ENCODE results near the gene TSPOAP1.

TSPOAP1 gene

GRCh38 chr17:58339755-58340404, 11.3 kb upstream of the TSPOAP1 start:
- DNase-seq, result no peak

DNA sequence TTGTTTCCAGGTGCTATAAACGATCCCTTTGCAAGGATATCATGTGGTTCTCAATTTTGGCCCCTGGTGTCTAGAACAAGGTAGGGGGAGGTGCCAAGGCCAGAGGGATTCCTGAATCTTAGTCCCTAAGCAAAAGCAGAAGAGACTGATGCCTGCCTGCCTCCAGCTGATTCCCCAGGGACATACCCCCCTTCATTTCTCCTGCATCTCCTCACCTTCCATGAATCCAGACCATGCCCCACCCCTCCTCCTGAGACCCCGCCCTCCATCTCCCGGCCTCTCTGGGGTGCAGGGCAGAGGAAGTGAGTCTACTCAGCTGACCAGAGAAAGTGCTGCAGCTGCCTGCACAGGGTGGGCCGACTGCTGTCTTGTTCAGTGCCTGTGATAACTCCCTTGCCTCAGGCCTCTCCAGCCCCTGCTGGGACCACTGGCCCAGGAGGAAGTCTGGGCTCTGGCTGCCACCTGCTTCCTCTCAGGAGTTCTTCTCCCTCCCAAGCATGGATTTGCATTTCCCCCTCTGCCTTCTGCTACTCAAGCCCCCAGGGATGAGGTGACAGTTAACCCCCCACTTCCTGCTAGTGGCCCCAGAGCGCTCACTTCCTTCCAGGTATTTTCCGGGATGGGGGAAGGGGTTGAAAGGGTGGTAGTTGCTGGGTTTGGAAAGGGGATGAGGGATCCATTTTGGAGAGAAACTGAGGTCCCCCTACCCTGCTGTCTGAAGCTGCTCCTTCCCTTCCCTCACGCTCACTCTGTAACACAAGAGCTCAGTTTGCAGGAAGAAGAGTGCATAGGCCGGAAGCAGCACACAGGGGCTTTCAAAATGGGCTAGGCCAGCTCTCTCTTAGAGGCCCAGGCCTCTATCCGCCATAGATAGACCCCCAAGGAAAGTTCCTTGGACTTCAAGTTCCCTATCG, 10.5 kb upstream of the TSPOAP1 start:
- DNase-seq, result peak; percentile 65

GRCh38 chr17:58338454-58338840, 9.9 kb upstream of the TSPOAP1 start:
- no peak for DNase-seq

DNA sequence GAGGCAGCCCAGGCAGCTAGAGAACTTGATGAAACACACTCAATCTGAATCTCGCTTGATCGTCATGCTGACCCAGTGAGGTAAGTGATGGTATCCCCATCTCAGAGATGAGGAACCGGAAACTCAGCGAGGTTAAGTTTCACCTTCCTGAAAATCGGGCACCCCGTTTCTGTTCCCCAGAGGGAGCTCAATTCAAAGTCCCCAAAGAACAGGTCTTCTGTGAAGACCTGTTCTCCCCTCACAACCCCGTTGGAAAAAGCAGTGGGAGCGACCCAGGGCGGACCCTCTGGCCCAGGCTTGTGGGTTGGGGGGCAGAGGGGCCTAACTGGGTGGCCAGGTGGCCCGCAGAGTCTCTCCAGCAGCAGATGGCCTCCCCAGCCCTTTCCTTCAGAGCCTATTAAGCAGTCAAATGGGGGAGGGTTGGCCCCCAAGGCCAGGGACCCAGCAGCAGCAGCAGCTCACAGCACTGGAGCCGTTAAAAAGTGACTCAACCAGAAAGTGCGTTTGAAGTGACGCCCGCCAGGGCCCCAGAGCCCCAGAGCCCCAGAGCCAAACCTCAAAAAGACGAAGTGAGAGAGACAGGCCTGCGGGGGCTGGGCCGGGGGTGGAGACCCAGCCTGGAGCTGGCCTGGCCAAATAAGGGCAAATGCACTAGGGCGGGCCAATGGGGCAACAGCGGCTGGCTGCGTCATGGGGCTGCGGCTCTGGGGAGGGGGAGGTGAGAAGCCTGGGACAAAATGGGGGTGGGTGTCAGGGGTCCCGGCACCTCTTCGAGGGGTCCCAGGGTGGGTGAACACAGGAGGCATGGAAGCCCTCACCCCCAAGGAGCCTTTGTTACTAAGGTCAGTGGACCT, 9.2 kb upstream of the TSPOAP1 start:
- peak; percentile 38 for DNase-seq

GRCh38 chr17:58337210-58337599, 8.6 kb upstream of the TSPOAP1 start:
- DNase-seq, result no peak

GRCh38 chr17:58336456-58337209, 8.0 kb upstream of the TSPOAP1 start:
- no peak for DNase-seq

DNA sequence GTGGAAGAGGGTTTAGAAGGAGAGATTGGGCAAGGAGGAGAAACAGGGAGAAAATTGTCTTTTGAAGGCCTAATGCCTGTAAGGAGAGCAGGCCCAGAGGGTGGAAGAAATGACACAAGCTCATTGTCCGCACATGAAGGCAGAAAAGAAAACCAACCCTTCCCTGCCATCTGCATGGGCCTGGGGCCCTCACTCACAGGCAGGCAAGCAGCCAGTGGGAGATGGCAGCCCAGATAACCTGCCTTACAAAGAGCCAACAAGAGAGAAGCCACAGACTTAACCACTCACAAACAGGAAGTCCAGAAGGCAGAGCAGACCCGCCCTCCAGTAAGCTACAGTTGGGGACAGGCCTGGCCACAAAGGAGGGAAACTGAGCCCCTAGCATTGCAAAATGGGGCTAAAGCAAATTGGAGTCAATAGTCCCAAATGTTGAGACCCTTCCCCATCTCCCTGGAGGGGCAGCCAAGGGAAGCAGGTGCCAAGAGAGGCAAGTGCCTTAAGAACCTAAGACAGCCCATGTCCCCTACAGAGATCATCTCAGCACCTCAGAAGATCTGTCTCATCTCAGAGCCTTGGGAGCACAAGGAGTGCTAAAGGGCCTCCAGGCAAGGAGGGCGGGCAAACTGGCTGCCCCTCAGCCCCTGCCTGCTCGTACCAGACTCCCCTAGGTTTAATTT, 7.3 kb upstream of the TSPOAP1 start:
- DNase-seq, result no peak

GRCh38 chr17:58335061-58335731, 6.6 kb upstream of the TSPOAP1 start:
- no peak for DNase-seq

GRCh38 chr17:58334661-58335060, 6.1 kb upstream of the TSPOAP1 start:
- no peak for DNase-seq

- DNase-seq, result no peak
Observed at GRCh38 chr17:58334256-58334655, 5.7 kb upstream of the TSPOAP1 start.

DNA sequence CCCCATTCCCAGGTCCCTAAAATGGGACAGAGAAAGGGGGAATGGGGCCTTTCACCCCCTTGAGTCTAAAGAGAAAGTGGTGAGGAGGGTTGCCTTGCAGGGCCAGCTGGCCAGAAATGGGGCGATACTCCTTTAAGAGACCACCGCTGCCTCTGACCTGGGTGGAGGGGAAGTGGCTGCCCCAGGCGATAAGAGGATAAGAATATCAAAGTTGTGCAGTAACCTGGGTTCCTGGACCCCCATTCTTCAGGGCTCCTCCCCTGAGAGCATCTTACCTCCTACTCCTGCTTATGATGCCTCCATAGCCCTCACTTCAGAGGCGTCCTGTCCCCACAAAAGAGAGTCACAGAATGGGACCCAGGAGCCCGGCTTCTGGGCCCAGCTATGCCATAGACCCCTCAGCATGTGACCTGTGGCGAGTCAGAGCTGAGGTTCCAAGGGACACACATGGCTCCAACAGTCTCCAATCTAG, 5.2 kb upstream of the TSPOAP1 start:
- no peak for DNase-seq

DNA sequence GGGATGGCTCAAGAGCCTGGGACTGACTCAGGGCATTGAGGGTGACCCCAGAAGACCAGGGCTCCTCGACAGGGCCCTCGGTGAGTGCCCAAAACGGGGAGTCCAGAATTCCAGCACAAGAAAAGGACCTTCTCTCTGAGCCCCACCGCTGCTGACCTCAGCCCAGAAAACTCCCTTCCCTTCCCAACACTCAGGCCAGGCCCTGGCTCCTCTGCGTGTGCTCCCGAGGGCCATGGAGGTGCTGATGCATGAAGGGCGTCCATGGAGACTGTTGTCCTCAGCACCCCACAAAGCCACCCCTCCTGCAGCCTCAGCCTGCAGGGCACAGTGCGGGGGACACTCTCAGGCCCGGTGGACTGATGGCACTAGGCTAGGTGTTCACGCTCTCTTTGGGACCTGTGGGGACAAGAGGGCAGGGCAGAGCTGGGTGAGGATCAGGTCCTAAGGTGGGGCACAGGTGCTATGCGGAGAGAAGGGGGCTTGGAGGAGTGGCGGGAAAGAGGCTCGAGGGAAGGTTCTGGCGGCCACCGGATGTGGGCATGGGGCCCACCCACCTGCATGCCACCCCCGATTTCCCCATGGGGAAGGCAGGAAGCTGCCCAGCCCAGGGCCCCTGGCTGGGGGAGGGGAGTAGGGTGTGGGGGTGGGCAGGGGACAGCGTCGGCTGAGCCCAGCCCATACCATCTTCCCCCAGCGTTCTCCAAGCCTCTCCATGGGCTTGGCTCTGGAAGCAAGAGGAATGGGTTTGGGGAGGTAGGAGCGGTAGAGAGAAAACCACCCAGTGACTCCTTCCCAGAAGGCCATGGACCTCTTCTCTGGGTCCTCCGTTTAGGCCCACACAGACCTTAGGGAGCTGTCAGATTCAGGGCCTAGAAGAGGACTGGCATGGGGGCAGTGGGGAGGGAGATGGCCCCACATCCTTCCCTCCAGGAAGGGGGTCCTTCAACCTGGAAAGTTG, 4.5 kb upstream of the TSPOAP1 start:
- DNase-seq, result no peak

GRCh38 chr17:58331815-58332777, 3.5 kb upstream of the TSPOAP1 start:
- no peak for DNase-seq

DNA sequence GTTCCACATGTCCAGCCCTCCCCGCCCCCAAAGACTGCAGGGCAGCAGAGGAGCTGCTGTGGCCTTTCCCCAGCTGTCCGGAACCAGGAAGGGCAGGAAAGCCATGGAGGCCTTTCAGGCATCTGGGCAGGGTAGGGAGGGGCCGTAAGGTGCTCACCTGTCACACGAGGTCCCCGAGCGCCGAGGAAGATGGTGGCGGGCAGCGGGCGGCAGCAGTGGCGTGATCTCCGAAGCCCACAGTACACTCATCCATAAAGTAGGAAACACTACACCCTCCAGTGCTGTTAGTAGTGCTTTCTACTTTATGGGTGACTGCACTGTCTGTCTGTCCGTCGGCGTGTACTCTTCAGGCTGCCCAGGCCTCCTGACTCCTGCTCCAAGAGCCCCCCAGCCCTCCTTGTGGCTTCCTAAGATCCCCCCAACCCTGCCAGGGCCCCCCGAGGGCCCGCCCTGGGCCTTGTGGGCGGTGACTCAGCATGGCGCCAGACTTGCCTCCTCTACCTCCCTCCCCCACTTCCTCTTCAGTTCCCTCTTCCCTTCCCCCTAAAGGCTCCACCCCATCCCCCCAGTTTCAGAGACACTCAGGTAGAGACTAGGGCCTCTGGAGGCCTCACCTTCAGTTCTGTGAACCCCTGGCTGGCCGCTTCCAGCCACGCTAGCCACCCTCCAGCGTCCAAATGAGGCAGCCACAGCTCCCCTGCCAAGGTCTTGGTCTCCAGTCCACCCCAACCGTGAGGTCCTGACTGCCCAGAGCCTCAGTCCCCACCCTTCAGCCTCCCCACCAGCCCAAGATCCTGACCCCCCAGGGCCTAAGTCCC, 2.6 kb upstream of the TSPOAP1 start:
- no peak for DNase-seq

DNA sequence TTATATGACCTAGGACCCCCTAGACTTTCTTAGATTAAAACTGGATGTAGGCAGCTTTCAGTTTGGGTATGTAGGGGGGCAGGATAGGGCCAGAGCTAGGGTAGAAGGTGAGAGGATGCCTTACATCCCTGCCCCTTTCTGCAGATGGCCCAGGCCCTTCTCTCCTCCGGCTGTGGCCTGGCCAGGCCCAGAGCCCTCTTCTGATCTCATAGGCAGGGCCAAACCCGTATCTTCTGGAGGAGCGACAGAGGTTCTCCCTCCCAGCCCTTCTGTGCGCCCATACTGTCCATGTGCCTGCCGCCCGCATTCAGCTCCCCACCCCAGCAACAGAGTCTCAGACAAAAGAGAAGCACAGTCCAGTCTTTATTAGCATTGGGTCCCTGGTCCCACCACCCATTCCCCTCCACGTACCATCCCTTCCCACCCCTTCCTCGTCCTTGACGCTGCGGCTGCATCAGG, 2.0 kb upstream of the TSPOAP1 start:
- DNase-seq, result no peak

- DNase-seq, result no peak
Observed at GRCh38 chr17:58329810-58330537, 1.4 kb upstream of the TSPOAP1 start.

Measured in eye (tissue), 1 donor.